ENCODE measurements around the gene PSMB2.
A peak's percentile ranks its signal among the peaks of the same experiment; 100 is the strongest.
"Not testable (repeated sequence)": the region's sequence is repeated elsewhere in the genome, so short reads cannot be mapped to it uniquely, and the experiment has no call there.

The PSMB2 gene

DNA sequence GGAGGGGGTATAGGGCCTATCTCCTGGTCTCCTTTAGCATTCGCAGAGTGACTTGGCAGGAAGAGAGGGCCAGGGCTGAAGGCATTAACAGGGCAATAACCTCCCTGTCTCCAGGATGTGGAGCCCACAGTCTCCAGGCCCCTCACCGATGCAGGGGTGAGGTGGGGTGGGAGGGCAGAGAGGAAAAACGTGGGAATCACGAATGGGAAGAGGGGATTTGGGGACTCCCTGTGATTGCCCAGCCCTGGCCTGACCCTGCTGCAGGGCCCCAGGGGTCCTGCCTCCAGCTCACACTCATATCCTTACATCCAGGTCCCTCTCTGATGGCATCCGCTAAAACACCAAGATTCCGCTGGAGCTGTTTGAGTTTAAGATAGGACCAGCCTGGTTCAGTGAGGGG lies 53.6 kb downstream of the PSMB2 start:
- H3K4me3 ChIP-seq (ENCODE audit: insufficient read depth, low read depth, low read length, poor library complexity, severe bottlenecking) = no peak overlapping the region
- no peak overlapping the region for H3K27ac ChIP-seq (ENCODE audit: insufficient read depth, low read length, poor library complexity, severe bottlenecking)

DNA sequence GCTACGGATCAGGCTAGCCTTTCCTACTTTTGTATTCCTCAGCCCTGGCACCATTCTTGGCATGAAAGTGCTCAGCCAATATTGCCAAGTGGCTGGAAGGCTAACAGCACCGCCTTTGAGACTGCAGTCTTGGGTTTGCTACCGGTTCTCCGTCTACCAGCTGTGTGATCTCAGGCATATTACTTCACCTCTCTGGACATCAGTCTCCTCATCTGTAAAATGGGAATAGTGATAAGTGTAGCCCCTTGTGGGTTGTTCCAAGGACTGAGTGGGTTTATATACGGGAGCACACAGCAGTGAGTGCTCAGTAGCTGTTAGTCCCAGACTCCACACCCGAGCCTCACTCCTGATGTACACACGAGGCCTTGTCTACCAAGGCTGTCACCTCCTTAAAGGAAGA lies 54.5 kb downstream of the PSMB2 start:
- no peaks in the 10 kb centered on the region for H3K9me3 ChIP-seq (ENCODE audit: control insufficient read depth, low read length)
- DNase-seq = no peak
- no peak overlapping the region for H3K4me3 ChIP-seq (ENCODE audit: insufficient read depth, low read depth, low read length, poor library complexity, severe bottlenecking)
- no peaks in the 10 kb centered on the region for H3K36me3 ChIP-seq (ENCODE audit: control insufficient read depth, insufficient read depth, low read length)
- H3K27ac ChIP-seq (ENCODE audit: insufficient read depth, low read length, poor library complexity, severe bottlenecking) = no peak overlapping the region
- no peaks in the 10 kb centered on the region for H3K27me3 ChIP-seq (replicated peaks; ENCODE audit: control insufficient read depth, insufficient read depth, low read length, poor library complexity, severe bottlenecking)
- no peaks in the 10 kb centered on the region for H3K4me1 ChIP-seq (ENCODE audit: control insufficient read depth, insufficient read depth, low read length, poor library complexity, severe bottlenecking)

More for the DNA sequence above, 53.6 kb downstream of the PSMB2 start:
- Histone ChIP-seq H3K27me3 (replicated peaks; ENCODE audit: control insufficient read depth, insufficient read depth, low read length, poor library complexity, severe bottlenecking) (no peaks in the 10 kb centered on the region), H3K4me1 (ENCODE audit: control insufficient read depth, insufficient read depth, low read length, poor library complexity, severe bottlenecking) (no peaks in the 10 kb centered on the region), H3K9me3 (ENCODE audit: control insufficient read depth, low read length) (no peaks in the 10 kb centered on the region), H3K36me3 (ENCODE audit: control insufficient read depth, insufficient read depth, low read length) (no peaks in the 10 kb centered on the region)
- no peak for DNase-seq

DNA sequence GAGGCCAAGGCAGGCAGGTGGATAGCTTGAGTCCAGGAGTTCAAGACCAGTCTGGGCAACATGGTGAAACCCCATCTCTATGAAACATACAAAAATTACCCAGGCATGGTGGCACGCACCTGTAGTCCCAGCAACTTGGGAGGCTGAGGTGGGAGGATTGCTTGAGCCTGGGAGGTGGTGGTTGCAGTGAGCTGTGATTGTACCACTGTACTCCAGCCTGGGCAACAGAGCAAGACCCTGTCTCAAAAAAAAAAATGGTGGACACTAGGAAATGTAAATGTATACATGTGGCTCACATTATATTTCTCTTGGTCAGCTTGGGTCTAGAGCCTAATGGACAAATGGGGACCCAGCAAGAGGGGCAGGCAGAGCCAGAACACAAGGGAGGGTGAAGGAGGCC lies 55.5 kb downstream of the PSMB2 start:
- H3K27ac ChIP-seq (ENCODE audit: insufficient read depth, low read length, poor library complexity, severe bottlenecking); H3K4me3 ChIP-seq (ENCODE audit: insufficient read depth, low read depth, low read length, poor library complexity, severe bottlenecking); H3K4me1 ChIP-seq (ENCODE audit: control insufficient read depth, insufficient read depth, low read length, poor library complexity, severe bottlenecking); H3K9me3 ChIP-seq (ENCODE audit: control insufficient read depth, low read length); H3K27me3 ChIP-seq (replicated peaks; ENCODE audit: control insufficient read depth, insufficient read depth, low read length, poor library complexity, severe bottlenecking); H3K36me3 ChIP-seq (ENCODE audit: control insufficient read depth, insufficient read depth, low read length); DNase-seq: not testable (repeated sequence)

DNA sequence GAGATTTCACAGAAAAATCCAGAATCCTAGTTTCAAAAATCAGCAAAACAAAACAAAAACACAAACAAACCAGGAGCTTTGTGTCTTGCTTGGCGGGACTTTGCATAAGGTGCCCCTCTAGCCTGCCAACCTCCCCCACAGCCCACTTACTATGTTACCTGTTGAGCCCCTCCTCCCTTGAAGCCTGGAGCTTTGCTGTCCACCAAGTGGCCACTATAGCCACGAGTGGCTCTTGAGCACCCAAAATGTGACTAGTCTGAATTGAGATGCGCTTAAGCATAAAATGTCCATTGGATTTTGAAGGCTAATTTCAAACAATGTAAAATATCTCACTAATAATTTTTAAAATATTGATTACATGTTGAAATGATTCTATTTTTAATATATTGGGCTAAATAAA lies 56.0 kb downstream of the PSMB2 start:
- Histone ChIP-seq H3K27ac (ENCODE audit: insufficient read depth, low read length, poor library complexity, severe bottlenecking) (no peak overlapping the region), H3K27me3 (replicated peaks; ENCODE audit: control insufficient read depth, insufficient read depth, low read length, poor library complexity, severe bottlenecking) (no peaks in the 10 kb centered on the region), H3K4me3 (ENCODE audit: insufficient read depth, low read depth, low read length, poor library complexity, severe bottlenecking) (no peak overlapping the region), H3K4me1 (ENCODE audit: control insufficient read depth, insufficient read depth, low read length, poor library complexity, severe bottlenecking) (no peaks in the 10 kb centered on the region), H3K36me3 (ENCODE audit: control insufficient read depth, insufficient read depth, low read length) (no peaks in the 10 kb centered on the region), H3K9me3 (ENCODE audit: control insufficient read depth, low read length) (no peaks in the 10 kb centered on the region)
- no peak for DNase-seq

DNA sequence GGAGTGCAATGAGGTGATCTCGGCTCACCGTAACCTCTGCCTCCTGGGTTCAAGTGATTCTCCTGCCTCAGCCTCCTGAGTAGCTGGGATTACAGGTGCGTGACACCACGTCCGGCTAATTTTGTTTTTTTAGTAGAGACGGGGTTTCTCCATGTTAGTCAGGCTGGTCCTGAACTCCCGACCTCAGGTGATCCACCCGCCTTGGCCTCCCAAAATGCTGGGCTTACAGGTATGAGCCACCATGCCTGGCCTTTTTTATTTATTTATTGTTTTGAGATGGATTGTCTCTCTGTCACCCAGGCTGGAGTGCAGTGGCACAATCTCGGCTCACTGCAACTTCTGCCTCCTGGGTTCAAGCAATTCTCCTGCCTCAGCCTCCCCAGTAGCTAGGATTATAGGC lies 59.7 kb downstream of the PSMB2 start:
- not testable (repeated sequence) for H3K4me3 ChIP-seq (ENCODE audit: insufficient read depth, low read depth, low read length, poor library complexity, severe bottlenecking); DNase-seq; H3K9me3 ChIP-seq (ENCODE audit: control insufficient read depth, low read length); H3K27me3 ChIP-seq (replicated peaks; ENCODE audit: control insufficient read depth, insufficient read depth, low read length, poor library complexity, severe bottlenecking); H3K36me3 ChIP-seq (ENCODE audit: control insufficient read depth, insufficient read depth, low read length); H3K27ac ChIP-seq (ENCODE audit: insufficient read depth, low read length, poor library complexity, severe bottlenecking)
- peaks cover 18% of the 10 kb centered on the region for H3K4me1 ChIP-seq (ENCODE audit: control insufficient read depth, insufficient read depth, low read length, poor library complexity, severe bottlenecking)

DNA sequence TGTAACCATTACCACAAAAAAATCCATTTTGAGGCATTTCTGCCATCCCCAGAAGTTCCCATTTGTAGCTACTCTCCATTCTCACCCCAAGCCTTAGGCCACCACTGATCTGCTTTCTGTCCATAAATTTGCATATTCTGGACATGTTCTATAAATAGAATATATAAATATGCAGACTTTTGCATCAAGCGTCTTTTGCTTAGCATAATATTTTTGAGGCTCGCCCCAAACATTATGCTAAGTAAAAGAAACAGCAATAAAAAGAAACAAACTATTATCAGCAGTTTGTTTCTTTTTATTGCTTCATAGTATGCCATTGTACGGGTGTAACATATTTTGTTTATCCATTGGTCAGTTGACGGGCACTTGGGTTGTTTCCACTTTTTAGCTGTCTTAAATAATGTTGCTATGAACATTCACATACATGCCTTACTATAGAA lies 60.4 kb downstream of the PSMB2 start:
- Histone ChIP-seq H3K27ac (ENCODE audit: insufficient read depth, low read length, poor library complexity, severe bottlenecking) (no peak overlapping the region), H3K4me1 (ENCODE audit: control insufficient read depth, insufficient read depth, low read length, poor library complexity, severe bottlenecking) (peaks cover 22% of the 10 kb centered on the region)

DNA sequence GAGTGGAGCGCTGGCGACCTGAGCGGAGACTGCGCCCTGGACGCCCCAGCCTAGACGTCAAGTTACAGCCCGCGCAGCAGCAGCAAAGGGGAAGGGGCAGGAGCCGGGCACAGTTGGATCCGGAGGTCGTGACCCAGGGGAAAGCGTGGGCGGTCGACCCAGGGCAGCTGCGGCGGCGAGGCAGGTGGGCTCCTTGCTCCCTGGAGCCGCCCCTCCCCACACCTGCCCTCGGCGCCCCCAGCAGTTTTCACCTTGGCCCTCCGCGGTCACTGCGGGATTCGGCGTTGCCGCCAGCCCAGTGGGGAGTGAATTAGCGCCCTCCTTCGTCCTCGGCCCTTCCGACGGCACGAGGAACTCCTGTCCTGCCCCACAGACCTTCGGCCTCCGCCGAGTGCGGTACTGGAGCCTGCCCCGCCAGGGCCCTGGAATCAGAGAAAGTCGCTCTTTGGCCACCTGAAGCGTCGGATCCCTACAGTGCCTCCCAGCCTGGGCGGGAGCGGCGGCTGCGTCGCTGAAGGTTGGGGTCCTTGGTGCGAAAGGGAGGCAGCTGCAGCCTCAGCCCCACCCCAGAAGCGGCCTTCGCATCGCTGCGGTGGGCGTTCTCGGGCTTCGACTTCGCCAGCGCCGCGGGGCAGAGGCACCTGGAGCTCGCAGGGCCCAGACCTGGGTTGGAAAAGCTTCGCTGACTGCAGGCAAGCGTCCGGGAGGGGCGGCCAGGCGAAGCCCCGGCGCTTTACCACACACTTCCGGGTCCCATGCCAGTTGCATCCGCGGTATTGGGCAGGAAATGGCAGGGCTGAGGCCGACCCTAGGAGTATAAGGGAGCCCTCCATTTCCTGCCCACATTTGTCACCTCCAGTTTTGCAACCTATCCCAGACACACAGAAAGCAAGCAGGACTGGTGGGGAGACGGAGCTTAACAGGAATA lies 64.0 kb downstream of the PSMB2 start:
- no peaks in the 10 kb centered on the region for H3K36me3 ChIP-seq (ENCODE audit: control insufficient read depth, insufficient read depth, low read length)
- DNase-seq = peak; percentile 43 to 53 (median 52)
- H3K27ac ChIP-seq (ENCODE audit: insufficient read depth, low read length, poor library complexity, severe bottlenecking) = peak overlapping the region; percentile 5
- H3K9me3 ChIP-seq (ENCODE audit: control insufficient read depth, low read length) = no peaks in the 10 kb centered on the region
- no peaks in the 10 kb centered on the region for H3K27me3 ChIP-seq (replicated peaks; ENCODE audit: control insufficient read depth, insufficient read depth, low read length, poor library complexity, severe bottlenecking)
- peak overlapping the region; percentile 59 for H3K4me3 ChIP-seq (ENCODE audit: insufficient read depth, low read depth, low read length, poor library complexity, severe bottlenecking)
- H3K4me1 ChIP-seq (ENCODE audit: control insufficient read depth, insufficient read depth, low read length, poor library complexity, severe bottlenecking) = peaks cover 22% of the 10 kb centered on the region

More for the DNA sequence above, 60.4 kb downstream of the PSMB2 start:
- H3K36me3 ChIP-seq (ENCODE audit: control insufficient read depth, insufficient read depth, low read length) = no peaks in the 10 kb centered on the region
- H3K9me3 ChIP-seq (ENCODE audit: control insufficient read depth, low read length) = no peaks in the 10 kb centered on the region
- H3K4me3 ChIP-seq (ENCODE audit: insufficient read depth, low read depth, low read length, poor library complexity, severe bottlenecking) = no peak overlapping the region
- no peak for DNase-seq
- no peaks in the 10 kb centered on the region for H3K27me3 ChIP-seq (replicated peaks; ENCODE audit: control insufficient read depth, insufficient read depth, low read length, poor library complexity, severe bottlenecking)

DNA sequence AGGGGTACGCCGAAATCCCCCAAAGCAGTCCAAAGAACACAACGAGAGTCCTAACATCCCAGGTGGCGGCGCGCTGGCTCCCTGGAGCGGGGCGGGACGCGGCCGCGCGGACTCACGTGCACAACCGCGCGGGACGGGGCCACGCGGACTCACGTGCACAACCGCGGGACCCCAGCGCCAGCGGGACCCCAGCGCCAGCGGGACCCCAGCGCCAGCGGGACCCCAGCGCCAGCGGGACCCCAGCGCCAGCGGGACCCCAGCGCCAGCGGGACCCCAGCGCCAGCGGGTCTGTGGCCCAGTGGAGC lies 64.6 kb downstream of the PSMB2 start:
- H3K27ac ChIP-seq (ENCODE audit: insufficient read depth, low read length, poor library complexity, severe bottlenecking); H3K9me3 ChIP-seq (ENCODE audit: control insufficient read depth, low read length); H3K27me3 ChIP-seq (replicated peaks; ENCODE audit: control insufficient read depth, insufficient read depth, low read length, poor library complexity, severe bottlenecking); H3K36me3 ChIP-seq (ENCODE audit: control insufficient read depth, insufficient read depth, low read length); DNase-seq: not testable (repeated sequence)
- Histone ChIP-seq H3K4me3 (ENCODE audit: insufficient read depth, low read depth, low read length, poor library complexity, severe bottlenecking) (peak overlapping the region; percentile 59), H3K4me1 (ENCODE audit: control insufficient read depth, insufficient read depth, low read length, poor library complexity, severe bottlenecking) (peaks cover 22% of the 10 kb centered on the region)

DNA sequence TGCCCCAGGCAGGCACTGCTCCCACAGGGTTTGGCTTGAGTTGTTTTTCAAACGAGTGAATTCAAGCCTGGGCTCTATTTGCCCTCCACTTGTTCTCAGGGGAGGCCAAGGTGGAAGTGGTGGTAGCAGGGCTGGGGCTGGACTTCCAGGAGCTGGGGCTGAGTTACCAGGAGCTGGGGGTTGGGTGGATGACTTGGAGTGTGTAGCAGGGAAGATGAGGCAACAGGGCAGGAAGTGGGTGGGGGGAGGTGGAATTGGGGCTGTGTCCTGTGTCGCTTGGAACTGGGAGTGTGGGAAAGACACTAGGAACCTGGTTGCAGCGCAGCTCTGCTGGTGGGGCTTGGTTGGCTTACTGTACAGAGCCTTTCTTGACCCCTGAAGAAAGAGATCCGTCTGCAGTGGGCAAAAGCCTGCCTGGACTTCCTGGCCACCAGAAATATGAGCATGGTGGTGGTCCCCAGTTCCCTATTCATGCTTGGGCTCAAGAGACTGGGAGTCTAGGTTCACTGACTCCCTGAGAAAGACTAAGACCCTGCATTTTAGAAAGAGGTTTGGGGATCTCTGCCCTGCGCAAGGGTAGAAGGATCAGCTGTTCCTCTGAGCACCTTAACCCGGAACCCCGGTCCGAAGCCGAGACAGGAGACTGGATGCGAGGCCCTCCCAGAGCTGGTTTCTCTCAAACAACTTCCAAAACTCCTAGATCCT lies 65.1 kb downstream of the PSMB2 start:
- peaks cover 22% of the 10 kb centered on the region for H3K4me1 ChIP-seq (ENCODE audit: control insufficient read depth, insufficient read depth, low read length, poor library complexity, severe bottlenecking)
- H3K36me3 ChIP-seq (ENCODE audit: control insufficient read depth, insufficient read depth, low read length) = no peaks in the 10 kb centered on the region
- DNase-seq = no peak
- H3K4me3 ChIP-seq (ENCODE audit: insufficient read depth, low read depth, low read length, poor library complexity, severe bottlenecking) = no peak overlapping the region
- H3K9me3 ChIP-seq (ENCODE audit: control insufficient read depth, low read length) = no peaks in the 10 kb centered on the region
- H3K27ac ChIP-seq (ENCODE audit: insufficient read depth, low read length, poor library complexity, severe bottlenecking) = no peak overlapping the region
- no peaks in the 10 kb centered on the region for H3K27me3 ChIP-seq (replicated peaks; ENCODE audit: control insufficient read depth, insufficient read depth, low read length, poor library complexity, severe bottlenecking)

DNA sequence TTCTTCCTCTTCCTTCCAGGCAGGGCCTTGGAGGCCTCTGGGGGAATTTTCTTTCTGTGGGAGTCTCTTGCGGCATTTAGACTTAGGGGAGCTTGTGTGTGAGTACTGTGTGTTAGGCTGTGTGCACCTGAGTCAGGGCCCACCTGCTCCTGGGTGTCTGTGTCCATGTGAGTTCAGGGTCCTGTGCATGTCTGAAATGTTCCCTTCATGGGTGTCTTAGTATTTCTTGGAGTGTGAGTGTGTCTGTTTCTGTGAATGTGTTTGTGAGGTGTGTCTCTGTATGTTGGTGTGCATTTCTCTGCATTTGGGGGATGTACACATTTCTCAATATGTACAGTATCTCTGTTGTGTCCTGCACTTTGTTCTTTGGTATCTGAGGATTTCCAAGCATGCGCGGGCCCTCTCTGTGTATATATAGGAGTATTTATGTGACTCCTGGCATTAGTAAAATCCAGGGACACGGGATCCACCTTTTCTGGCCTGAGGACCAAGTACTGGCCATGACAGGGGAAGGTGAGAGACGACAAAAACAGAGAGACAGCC lies 65.8 kb downstream of the PSMB2 start:
- Histone ChIP-seq H3K27me3 (replicated peaks; ENCODE audit: control insufficient read depth, insufficient read depth, low read length, poor library complexity, severe bottlenecking) (no peaks in the 10 kb centered on the region), H3K4me1 (ENCODE audit: control insufficient read depth, insufficient read depth, low read length, poor library complexity, severe bottlenecking) (peaks cover 22% of the 10 kb centered on the region), H3K9me3 (ENCODE audit: control insufficient read depth, low read length) (no peaks in the 10 kb centered on the region), H3K4me3 (ENCODE audit: insufficient read depth, low read depth, low read length, poor library complexity, severe bottlenecking) (no peak overlapping the region), H3K27ac (ENCODE audit: insufficient read depth, low read length, poor library complexity, severe bottlenecking) (no peak overlapping the region), H3K36me3 (ENCODE audit: control insufficient read depth, insufficient read depth, low read length) (no peaks in the 10 kb centered on the region)
- no peak for DNase-seq

Measured in effector memory CD4-positive, alpha-beta T cell (primary cell).